Liver (tissue), 9 donors: ENCODE measurements around the gene ARIH1. TPM values are rescaled to one million over a fixed set of nuclear protein-coding genes. Genes with fewer than 3 reads are reported as not detected.

Experiments used
- DNase-seq: peaks from one replicate; pipeline ENCODE4 v3.0.0-alpha.2; 2017; ENCODE audit warnings: low spot score
- H3K27ac ChIP-seq, 2 donors: one replicate each; pipeline ENCODE4 v1.7.0; 2013; ENCODE audit warnings: inconsistent platforms in 2 of 2, low read length in 2 of 2, control low read depth in 1 of 2, low read depth in 1 of 2, mild to moderate bottlenecking in 1 of 2
- H3K27me3 ChIP-seq, 4 donors: one replicate each; pipeline versions ENCODE4 v1.6.1 to v1.7.0; 2013; ENCODE audit warnings: low read length in 3 of 4, inconsistent platforms in 1 of 4, mild to moderate bottlenecking in 1 of 4, moderate library complexity in 1 of 4; ENCODE audit not compliant: control insufficient read depth in 4 of 4, insufficient read depth in 4 of 4
- H3K36me3 ChIP-seq, 4 donors: one replicate each; pipeline versions ENCODE4 v1.6.1 to v1.7.0; 2013; ENCODE audit warnings: low read length in 3 of 4, mild to moderate bottlenecking in 3 of 4, low read depth in 1 of 4, moderate library complexity in 1 of 4; ENCODE audit not compliant: control insufficient read depth in 4 of 4, insufficient read depth in 3 of 4
- H3K4me1 ChIP-seq, 4 donors: one replicate each; pipeline versions ENCODE4 v1.6.1 to v1.7.0; 2013; ENCODE audit warnings: low read length in 3 of 4, mild to moderate bottlenecking in 3 of 4, moderate library complexity in 1 of 4; ENCODE audit not compliant: control insufficient read depth in 4 of 4, insufficient read depth in 4 of 4
- H3K4me3 ChIP-seq, 3 donors: one replicate each; pipeline versions ENCODE4 v1.6.1 to v1.7.0; 2013; ENCODE audit warnings: low read length in 3 of 3, control low read depth in 1 of 3, low read depth in 1 of 3, mild to moderate bottlenecking in 1 of 3
- H3K9ac ChIP-seq, 2 donors: one replicate each; pipeline ENCODE4 v1.7.0; 2013; ENCODE audit warnings: low read length in 2 of 2, mild to moderate bottlenecking in 2 of 2, moderate library complexity in 2 of 2, control low read depth in 1 of 2, low read depth in 1 of 2
- H3K9me3 ChIP-seq, 4 donors: one replicate each; pipeline versions ENCODE4 v1.6.1 to v1.7.0; 2013; ENCODE audit warnings: low read length in 3 of 4; ENCODE audit not compliant: control insufficient read depth in 4 of 4
- CTCF ChIP-seq: fragments of 150-350 bp; IDR thresholded peaks from 2 replicates; pipeline ENCODE4 v1.5.1; 2017; ENCODE audit warnings: improper control_type of control experiment, low read depth, low read length; ENCODE audit not compliant: missing input control
- EGR1 ChIP-seq, 2 donors: IDR thresholded peaks; 2 replicates each; pipeline ENCODE4 v1.6.1; 2016 to 2018; ENCODE audit warnings: antibody characterized with exemption in 2 of 2, low read depth in 2 of 2
- FOXA1 ChIP-seq: IDR thresholded peaks from 2 replicates; pipeline ENCODE4 v1.6.1; 2016; ENCODE audit warnings: antibody characterized with exemption
- FOXA2 ChIP-seq: IDR thresholded peaks from 2 replicates; pipeline ENCODE4 v1.6.1; 2016; ENCODE audit warnings: antibody characterized with exemption
- GABPA ChIP-seq, 2 donors: IDR thresholded peaks in 1 of 2; conservative IDR thresholded peaks in 1 of 2; 2 replicates each; pipeline ENCODE4 v1.6.1; 2016; ENCODE audit warnings: antibody characterized with exemption in 2 of 2, mild to moderate bottlenecking in 1 of 2, moderate library complexity in 1 of 2
- HNF4A ChIP-seq, 2 donors: conservative IDR thresholded peaks; 2 replicates each; pipeline ENCODE4 v1.6.1; 2016; ENCODE audit warnings: antibody characterized with exemption in 2 of 2, mild to moderate bottlenecking in 2 of 2
- HNF4G ChIP-seq: IDR thresholded peaks from 2 replicates; pipeline ENCODE4 v1.6.1; 2016; ENCODE audit warnings: antibody characterized with exemption
- JUND ChIP-seq, 2 donors: IDR thresholded peaks; 2 replicates each; pipeline ENCODE4 v1.6.1; 2016; ENCODE audit warnings: antibody characterized with exemption in 2 of 2
- MAX ChIP-seq: IDR thresholded peaks from 2 replicates; pipeline ENCODE4 v1.6.1; 2016; ENCODE audit warnings: antibody characterized with exemption
- NR2F2 ChIP-seq: IDR thresholded peaks from 2 replicates; pipeline ENCODE4 v1.6.1; 2016; ENCODE audit warnings: antibody characterized with exemption
- RAD21 ChIP-seq, 2 donors: IDR thresholded peaks; 2 replicates each; pipeline ENCODE4 v1.6.1; 2016; ENCODE audit warnings: antibody characterized with exemption in 2 of 2, mild to moderate bottlenecking in 2 of 2
- RXRA ChIP-seq, 2 donors: IDR thresholded peaks; 2 replicates each; pipeline ENCODE4 v1.6.1; 2017 to 2018; ENCODE audit warnings: antibody characterized with exemption in 2 of 2, mild to moderate bottlenecking in 1 of 2
- SP1 ChIP-seq: IDR thresholded peaks from 2 replicates; pipeline ENCODE4 v1.6.1; 2018; ENCODE audit warnings: antibody characterized with exemption, mild to moderate bottlenecking
- TAF1 ChIP-seq: conservative IDR thresholded peaks from 2 replicates; pipeline ENCODE4 v1.6.1; 2016; ENCODE audit warnings: antibody characterized with exemption, mild to moderate bottlenecking
- YY1 ChIP-seq: IDR thresholded peaks from 2 replicates; pipeline ENCODE4 v1.6.1; 2016; ENCODE audit warnings: antibody characterized with exemption, mild to moderate bottlenecking
- WGBS: extraction: QIAGEN DNeasy Blood & Tissue Kit; methylation state at CpG from one replicate; pipeline ENCODE4 v1.1.7; 2013; 5-methylcytosine and 5-hydroxymethylcytosine counted together
- polyA plus RNA-seq, 2 donors: library from polyadenylated mRNA; stranded (reverse) in 1 of 2; unstranded in 1 of 2; fragments of 200-250 nt in 1 of 2; fragments of >200 nt in 1 of 2; fragmentation: Nextera tagmentation in 1 of 2; extraction: Ambion mirVana in 1 of 2; gene quantifications; one replicate each; pipeline versions ENCODE4 v1.2.1 to v1.2.3, GENCODE V29; 2013 to 2015
- total RNA-seq, 2 donors: library from RNA; depleted of rRNA; stranded (reverse); fragments of >200 nt; gene quantifications; one replicate each; pipeline ENCODE4 v1.2.3, GENCODE V29; 2014
- TF ChIP-seq, protein P1 (sequence below): IDR thresholded peaks from 2 replicates; pipeline ENCODE4 v1.6.1; 2016; ENCODE audit warnings: antibody characterized with exemption, mild to moderate bottlenecking
- TF ChIP-seq, protein P2 (sequence below): IDR thresholded peaks from 2 replicates; pipeline ENCODE4 v1.6.1; 2016; ENCODE audit warnings: antibody characterized with exemption
- TF ChIP-seq, protein P3 (sequence below): IDR thresholded peaks from 2 replicates; pipeline ENCODE4 v1.6.1; 2016; ENCODE audit warnings: antibody characterized with exemption
- donor health status: healthy.
- donor health status: healthy.
- donor health status: healthy.
- donor health status: healthy.
- donor health status: healthy.

The ARIH1 gene
- 10 to 100 TPM; 23.3 to 23.8 TPM for total RNA-seq
- 10 to 100 TPM; 10.8 to 14.3 TPM for polyA plus RNA-seq

- peak within 1 kb of the TSS; percentile 91 to 94 (median 92) for H3K4me3 ChIP-seq
- peak; percentile 98 for DNase-seq
- WGBS, result under 1% methylated on average over 63 of the region's 63 CpGs
- H3K9ac ChIP-seq, result peak within 1 kb of the TSS; percentile 98 to 99
- H3K4me1 ChIP-seq, result peaks cover 0 to 26% (median 17%) of the 10 kb centered on the region in 4 donors
- no peaks in the 10 kb centered on the region for H3K9me3 ChIP-seq
- TF ChIP-seq RAD21 (IDR thresholded peaks at IDR 0.05) (peak; percentile 32 to 56), EGR1 (IDR thresholded peaks at IDR 0.05; ENCODE audit: low read depth in 2 of 2) (peak; percentile 14 to 49), NR2F2 (peak; percentile 62), CTCF (no peak), FOXA2 (peak; percentile 77), MAX (no peak), HNF4G (no peak), FOXA1 (no peak), SP1 (peak; percentile 48), GABPA (IDR thresholded peaks at IDR 0.05 in 1 of 2, conservative IDR thresholded peaks at IDR 0.05 in 1 of 2) (peak; percentile 56 to 66), JUND (IDR thresholded peaks at IDR 0.05) (peak; percentile 74 to 96), YY1 (peak; percentile 75), TAF1 (peak; percentile 72), HNF4A (conservative IDR thresholded peaks at IDR 0.05) (no peak), RXRA (IDR thresholded peaks at IDR 0.05) (peak; percentile 14 to 37)
- TF ChIP-seq, protein P1, sequence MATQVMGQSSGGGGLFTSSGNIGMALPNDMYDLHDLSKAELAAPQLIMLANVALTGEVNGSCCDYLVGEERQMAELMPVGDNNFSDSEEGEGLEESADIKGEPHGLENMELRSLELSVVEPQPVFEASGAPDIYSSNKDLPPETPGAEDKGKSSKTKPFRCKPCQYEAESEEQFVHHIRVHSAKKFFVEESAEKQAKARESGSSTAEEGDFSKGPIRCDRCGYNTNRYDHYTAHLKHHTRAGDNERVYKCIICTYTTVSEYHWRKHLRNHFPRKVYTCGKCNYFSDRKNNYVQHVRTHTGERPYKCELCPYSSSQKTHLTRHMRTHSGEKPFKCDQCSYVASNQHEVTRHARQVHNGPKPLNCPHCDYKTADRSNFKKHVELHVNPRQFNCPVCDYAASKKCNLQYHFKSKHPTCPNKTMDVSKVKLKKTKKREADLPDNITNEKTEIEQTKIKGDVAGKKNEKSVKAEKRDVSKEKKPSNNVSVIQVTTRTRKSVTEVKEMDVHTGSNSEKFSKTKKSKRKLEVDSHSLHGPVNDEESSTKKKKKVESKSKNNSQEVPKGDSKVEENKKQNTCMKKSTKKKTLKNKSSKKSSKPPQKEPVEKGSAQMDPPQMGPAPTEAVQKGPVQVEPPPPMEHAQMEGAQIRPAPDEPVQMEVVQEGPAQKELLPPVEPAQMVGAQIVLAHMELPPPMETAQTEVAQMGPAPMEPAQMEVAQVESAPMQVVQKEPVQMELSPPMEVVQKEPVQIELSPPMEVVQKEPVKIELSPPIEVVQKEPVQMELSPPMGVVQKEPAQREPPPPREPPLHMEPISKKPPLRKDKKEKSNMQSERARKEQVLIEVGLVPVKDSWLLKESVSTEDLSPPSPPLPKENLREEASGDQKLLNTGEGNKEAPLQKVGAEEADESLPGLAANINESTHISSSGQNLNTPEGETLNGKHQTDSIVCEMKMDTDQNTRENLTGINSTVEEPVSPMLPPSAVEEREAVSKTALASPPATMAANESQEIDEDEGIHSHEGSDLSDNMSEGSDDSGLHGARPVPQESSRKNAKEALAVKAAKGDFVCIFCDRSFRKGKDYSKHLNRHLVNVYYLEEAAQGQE, result peak; percentile 92
- TF ChIP-seq, protein P2, sequence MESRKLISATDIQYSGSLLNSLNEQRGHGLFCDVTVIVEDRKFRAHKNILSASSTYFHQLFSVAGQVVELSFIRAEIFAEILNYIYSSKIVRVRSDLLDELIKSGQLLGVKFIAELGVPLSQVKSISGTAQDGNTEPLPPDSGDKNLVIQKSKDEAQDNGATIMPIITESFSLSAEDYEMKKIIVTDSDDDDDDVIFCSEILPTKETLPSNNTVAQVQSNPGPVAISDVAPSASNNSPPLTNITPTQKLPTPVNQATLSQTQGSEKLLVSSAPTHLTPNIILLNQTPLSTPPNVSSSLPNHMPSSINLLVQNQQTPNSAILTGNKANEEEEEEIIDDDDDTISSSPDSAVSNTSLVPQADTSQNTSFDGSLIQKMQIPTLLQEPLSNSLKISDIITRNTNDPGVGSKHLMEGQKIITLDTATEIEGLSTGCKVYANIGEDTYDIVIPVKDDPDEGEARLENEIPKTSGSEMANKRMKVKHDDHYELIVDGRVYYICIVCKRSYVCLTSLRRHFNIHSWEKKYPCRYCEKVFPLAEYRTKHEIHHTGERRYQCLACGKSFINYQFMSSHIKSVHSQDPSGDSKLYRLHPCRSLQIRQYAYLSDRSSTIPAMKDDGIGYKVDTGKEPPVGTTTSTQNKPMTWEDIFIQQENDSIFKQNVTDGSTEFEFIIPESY, result peak; percentile 67
- TF ChIP-seq, protein P3, sequence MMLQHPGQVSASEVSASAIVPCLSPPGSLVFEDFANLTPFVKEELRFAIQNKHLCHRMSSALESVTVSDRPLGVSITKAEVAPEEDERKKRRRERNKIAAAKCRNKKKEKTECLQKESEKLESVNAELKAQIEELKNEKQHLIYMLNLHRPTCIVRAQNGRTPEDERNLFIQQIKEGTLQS, result peak; percentile 44
- no peaks in the 10 kb centered on the region for H3K27me3 ChIP-seq
- H3K27ac ChIP-seq, result peak within 1 kb of the TSS; percentile 98 to 100
- H3K36me3 ChIP-seq, result peaks cover 0 to 7% (median 0%) of the 10 kb centered on the region in 4 donors
These were observed at the start of gene ARIH1 for GRCh38 chr15:72473614-72474465. Gene ARIH1, plus strand, starts transcription at chr15:72474330. Its CDS starts 310 bp downstream, at chr15:72474640.
